ENCODE results near the gene TLCD2. TPM values are rescaled to one million over a fixed set of nuclear protein-coding genes. Genes with fewer than 3 reads are reported as not detected.

Gene TLCD2
- total RNA-seq = 4.7 and 6.0 TPM in 2 replicates

GRCh38 chr17:1709971-1710806 is at the start of gene TLCD2:
Gene TLCD2, minus strand, starts transcription at chr17:1710377. Its CDS starts 135 bp downstream, at chr17:1710242.

GRCh38 chr17:1742371-1743087 is 32.4 kb upstream of the TLCD2 start, which contains the start of gene SERPINF2:
Gene SERPINF2, plus strand, starts transcription at chr17:1742871. Its CDS starts 2,125 bp downstream, at chr17:1744996.

GRCh38 chr17:1724351-1724868 is 14.2 kb upstream of the TLCD2 start, which contains the start of gene WDR81:
Gene WDR81, plus strand, starts transcription at chr17:1724704. Its CDS starts 256 bp downstream, at chr17:1724960.

GRCh38 chr17:1684378-1685189 is 25.6 kb downstream of the TLCD2 start, which contains the start of gene PRPF8:
Gene PRPF8, minus strand, starts transcription at chr17:1684867. Its CDS starts 296 bp downstream, at chr17:1684571.

Other genes with a start within 250 kb of the TLCD2 start
- 67.1 and 151 TPM in 2 replicates for gene MYO1C, start 217.7 kb downstream of the TLCD2 start, total RNA-seq
- 36.6 and 40.1 TPM in 2 replicates for gene INPP5K, start 193.8 kb downstream of the TLCD2 start, total RNA-seq
- gene PITPNA, start 147.6 kb downstream of the TLCD2 start, total RNA-seq = 10.1 and 10.9 TPM in 2 replicates
- 1.3 and 2.7 TPM in 2 replicates for gene SLC43A2, start 81.5 kb downstream of the TLCD2 start, total RNA-seq
- gene SCARF1, start 64.6 kb downstream of the TLCD2 start, total RNA-seq = 0.21 and 0.48 TPM in 2 replicates
- gene RILP, start 60.5 kb downstream of the TLCD2 start, total RNA-seq = 6.7 and 9.8 TPM in 2 replicates
- gene PRPF8, start 25.5 kb downstream of the TLCD2 start, total RNA-seq = 63.6 and 82.3 TPM in 2 replicates
- gene WDR81, start 14.3 kb upstream of the TLCD2 start, total RNA-seq = 22.0 and 24.6 TPM in 2 replicates
- gene SERPINF2, start 32.5 kb upstream of the TLCD2 start, total RNA-seq = 2.2 and 4.0 TPM in 2 replicates
- 106 and 135 TPM in 2 replicates for gene SERPINF1, start 51.7 kb upstream of the TLCD2 start, total RNA-seq
- 7.0 and 9.4 TPM in 2 replicates for gene SMYD4, start 119.5 kb upstream of the TLCD2 start, total RNA-seq
- 11.3 and 17.1 TPM in 2 replicates for gene RPA1, start 119.6 kb upstream of the TLCD2 start, total RNA-seq